ENCODE results near the gene FOSL1. TPM values are rescaled to one million over a fixed set of nuclear protein-coding genes. Genes with fewer than 3 reads are reported as not detected.

The FOSL1 gene
- total RNA-seq, 1 experiment from 2014 or later, result 33.7 TPM

DNA sequence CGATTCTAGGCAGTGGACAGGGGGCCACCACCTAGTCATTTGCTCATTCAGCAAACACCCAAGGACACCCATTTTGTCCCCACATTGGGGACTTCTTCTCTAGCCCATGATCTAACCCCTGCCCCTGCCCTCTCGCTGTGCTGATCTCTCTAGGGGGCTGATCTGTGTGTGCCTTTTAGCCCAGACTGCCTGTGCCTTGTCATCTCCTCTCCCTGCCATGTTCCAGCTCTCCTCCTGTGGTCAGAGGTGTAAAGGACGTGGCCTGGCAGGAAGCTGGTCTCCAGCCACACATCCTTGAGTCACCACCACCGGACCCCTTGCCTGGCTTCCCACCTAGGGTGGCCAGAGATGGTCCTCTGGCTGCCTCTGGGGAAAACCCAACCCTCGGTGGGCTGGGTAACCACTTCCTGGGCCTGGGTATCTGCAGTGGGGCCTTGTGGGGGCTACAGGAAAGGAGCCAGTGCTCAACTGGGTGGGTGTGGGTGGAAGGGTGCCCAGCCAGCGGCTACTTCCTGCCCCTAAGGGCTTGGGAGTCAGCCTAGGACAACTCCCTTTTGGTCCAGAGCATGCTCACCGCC is 19.3 kb downstream of the FOSL1 start:
- Mint-ChIP-seq H3K4me1 (peaks cover 2 to 6% of the 10 kb centered on the region in 2 experiments), H3K27ac (peak overlapping the region in 1 of 3 experiments; percentile 9; a peak in 2 of 7 replicates), H3K9me3 (no peaks in the 10 kb centered on the region; a peak in 1 of 5 replicates), H3K27me3 (ENCODE audit: low read depth) (peaks cover 17% of the 10 kb centered on the region), H3K36me3 (ENCODE audit: insufficient read depth in 1 of 3, low read depth in 3 of 3) (peaks cover 24 to 42% (median 39%) of the 10 kb centered on the region in 3 experiments), H3K4me3 (no peak overlapping the region)
- Histone ChIP-seq H2AK5ac (ENCODE audit: insufficient read length, low read length) (no peak overlapping the region), H3K27me3 (ENCODE audit: insufficient read depth, low read length) (no peaks in the 10 kb centered on the region), H3T11ph (ENCODE audit: low read length) (no peak overlapping the region), H2BK120ac (ENCODE audit: low read depth, low read length, poor library complexity, severe bottlenecking) (no peak overlapping the region), H4K91ac (ENCODE audit: insufficient read length, low read depth, low read length) (no peak overlapping the region), H3K4me1 (ENCODE audit: insufficient read depth, low read length) (no peaks in the 10 kb centered on the region), H4K5ac (ENCODE audit: insufficient read length, low read depth, low read length) (no peak overlapping the region), H3K4ac (ENCODE audit: low read depth, low read length) (no peak overlapping the region), H3K79me2 (ENCODE audit: insufficient read depth, low read length) (no peaks in the 10 kb centered on the region), H2BK5ac (ENCODE audit: insufficient read length, low read length) (no peak overlapping the region), H2BK12ac (ENCODE audit: insufficient read length, low read depth, low read length) (no peak overlapping the region), H3K9ac (ENCODE audit: extremely low read depth, insufficient read length, low read length) (no peak overlapping the region), H3K14ac (ENCODE audit: insufficient read depth, low read length) (no peak overlapping the region), H3K23me2 (ENCODE audit: insufficient read length, low read depth, low read length, poor library complexity, severe bottlenecking) (no peaks in the 10 kb centered on the region), H3K27ac (ENCODE audit: insufficient read length, low read depth, low read length) (no peak overlapping the region), H2AFZ (ENCODE audit: low read length) (no peak overlapping the region), H3K56ac (ENCODE audit: insufficient read length, low read depth, low read length) (no peak overlapping the region), H3K79me1 (ENCODE audit: insufficient read depth, low read depth, low read length, poor library complexity, severe bottlenecking) (no peaks in the 10 kb centered on the region), H3K4me2 (ENCODE audit: insufficient read depth, insufficient read length, low read length) (no peak overlapping the region), H3K9me3 (ENCODE audit: control insufficient read depth, low read depth, low read length) (no peaks in the 10 kb centered on the region), H3K23ac (ENCODE audit: insufficient read length, low read depth, low read length) (no peak overlapping the region), H4K20me1 (ENCODE audit: control insufficient read depth, insufficient read depth, insufficient read length) (no peaks in the 10 kb centered on the region), H2BK15ac (ENCODE audit: low read depth, low read length) (no peak overlapping the region), H2BK20ac (ENCODE audit: low read depth, low read length, poor library complexity, severe bottlenecking) (no peak overlapping the region), H4K8ac (replicated peaks; ENCODE audit: insufficient read length, low read depth, low read length) (no peak overlapping the region), H3K18ac (ENCODE audit: insufficient read length, low read depth, low read length) (no peak overlapping the region)
- no CpG with 5 or more reads among the region's 7 CpGs for WGBS (ENCODE audit: extremely low coverage, insufficient read length, low lambda C conversion rate)
- DNase-seq, result no peak
- TF ChIP-seq, protein P1, sequence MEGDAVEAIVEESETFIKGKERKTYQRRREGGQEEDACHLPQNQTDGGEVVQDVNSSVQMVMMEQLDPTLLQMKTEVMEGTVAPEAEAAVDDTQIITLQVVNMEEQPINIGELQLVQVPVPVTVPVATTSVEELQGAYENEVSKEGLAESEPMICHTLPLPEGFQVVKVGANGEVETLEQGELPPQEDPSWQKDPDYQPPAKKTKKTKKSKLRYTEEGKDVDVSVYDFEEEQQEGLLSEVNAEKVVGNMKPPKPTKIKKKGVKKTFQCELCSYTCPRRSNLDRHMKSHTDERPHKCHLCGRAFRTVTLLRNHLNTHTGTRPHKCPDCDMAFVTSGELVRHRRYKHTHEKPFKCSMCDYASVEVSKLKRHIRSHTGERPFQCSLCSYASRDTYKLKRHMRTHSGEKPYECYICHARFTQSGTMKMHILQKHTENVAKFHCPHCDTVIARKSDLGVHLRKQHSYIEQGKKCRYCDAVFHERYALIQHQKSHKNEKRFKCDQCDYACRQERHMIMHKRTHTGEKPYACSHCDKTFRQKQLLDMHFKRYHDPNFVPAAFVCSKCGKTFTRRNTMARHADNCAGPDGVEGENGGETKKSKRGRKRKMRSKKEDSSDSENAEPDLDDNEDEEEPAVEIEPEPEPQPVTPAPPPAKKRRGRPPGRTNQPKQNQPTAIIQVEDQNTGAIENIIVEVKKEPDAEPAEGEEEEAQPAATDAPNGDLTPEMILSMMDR (conservative IDR thresholded peaks at IDR 0.05), result no peak

Measured in H9 (cell line).